ENCODE results near the gene FAM193B. TPM values are rescaled to one million over a fixed set of nuclear protein-coding genes. Genes with fewer than 3 reads are reported as not detected.

The FAM193B gene
- total RNA-seq = 10 to 100 TPM; 14.3 to 31.8 TPM
- polyA plus RNA-seq = 10 to 100 TPM; 15.5 to 16.2 TPM

GRCh38 chr5:177554474-177555111 is at the start of gene FAM193B:
TSS of gene FAM193B (minus strand) at chr5:177554563. CDS start at chr5:177554458, 105 bp downstream.
- peaks cover 9 to 21% (median 18%) of the 10 kb centered on the region in 4 donors for H3K4me1 ChIP-seq (ENCODE audit: control insufficient read depth in 4 of 4, insufficient read depth in 4 of 4, low read length in 3 of 4)
- no peaks in the 10 kb centered on the region for H3K27me3 ChIP-seq (ENCODE audit: control insufficient read depth in 4 of 4, insufficient read depth in 4 of 4, low read length in 3 of 4)
- no peaks in the 10 kb centered on the region for H3K9me3 ChIP-seq (ENCODE audit: control insufficient read depth in 4 of 4, low read length in 3 of 4)
- H3K9ac ChIP-seq (ENCODE audit: low read depth in 1 of 2, low read length in 2 of 2) = peak within 1 kb of the TSS; percentile 28 to 54
- H3K36me3 ChIP-seq (ENCODE audit: control insufficient read depth in 4 of 4, insufficient read depth in 3 of 4, low read depth in 1 of 4, low read length in 3 of 4) = peaks cover 0 to 4% (median 1%) of the 10 kb centered on the region in 4 donors
- peak; percentile 98 for DNase-seq (ENCODE audit: low spot score)
- WGBS = 9% methylated on average over 49 of the region's 49 CpGs
- H3K27ac ChIP-seq (ENCODE audit: low read depth in 1 of 2, low read length in 2 of 2) = peak within 1 kb of the TSS; percentile 70 to 77
- H3K4me3 ChIP-seq (ENCODE audit: low read depth in 1 of 3, low read length in 3 of 3) = peak within 1 kb of the TSS; percentile 84 to 98 (median 92)
- peak; percentile 33 to 61 for TF ChIP-seq RXRA (IDR thresholded peaks at IDR 0.05)
- no peak for TF ChIP-seq REST (IDR thresholded peaks at IDR 0.05)
- no peak for TF ChIP-seq FOXA2 (IDR thresholded peaks at IDR 0.05)
- TF ChIP-seq TAF1 (conservative IDR thresholded peaks at IDR 0.05) = no peak
- TF ChIP-seq, protein P1, sequence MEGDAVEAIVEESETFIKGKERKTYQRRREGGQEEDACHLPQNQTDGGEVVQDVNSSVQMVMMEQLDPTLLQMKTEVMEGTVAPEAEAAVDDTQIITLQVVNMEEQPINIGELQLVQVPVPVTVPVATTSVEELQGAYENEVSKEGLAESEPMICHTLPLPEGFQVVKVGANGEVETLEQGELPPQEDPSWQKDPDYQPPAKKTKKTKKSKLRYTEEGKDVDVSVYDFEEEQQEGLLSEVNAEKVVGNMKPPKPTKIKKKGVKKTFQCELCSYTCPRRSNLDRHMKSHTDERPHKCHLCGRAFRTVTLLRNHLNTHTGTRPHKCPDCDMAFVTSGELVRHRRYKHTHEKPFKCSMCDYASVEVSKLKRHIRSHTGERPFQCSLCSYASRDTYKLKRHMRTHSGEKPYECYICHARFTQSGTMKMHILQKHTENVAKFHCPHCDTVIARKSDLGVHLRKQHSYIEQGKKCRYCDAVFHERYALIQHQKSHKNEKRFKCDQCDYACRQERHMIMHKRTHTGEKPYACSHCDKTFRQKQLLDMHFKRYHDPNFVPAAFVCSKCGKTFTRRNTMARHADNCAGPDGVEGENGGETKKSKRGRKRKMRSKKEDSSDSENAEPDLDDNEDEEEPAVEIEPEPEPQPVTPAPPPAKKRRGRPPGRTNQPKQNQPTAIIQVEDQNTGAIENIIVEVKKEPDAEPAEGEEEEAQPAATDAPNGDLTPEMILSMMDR (IDR thresholded peaks at IDR 0.05; ENCODE audit: low read depth, low read length, missing input control) = peak; percentile 27
- TF ChIP-seq, protein P2, sequence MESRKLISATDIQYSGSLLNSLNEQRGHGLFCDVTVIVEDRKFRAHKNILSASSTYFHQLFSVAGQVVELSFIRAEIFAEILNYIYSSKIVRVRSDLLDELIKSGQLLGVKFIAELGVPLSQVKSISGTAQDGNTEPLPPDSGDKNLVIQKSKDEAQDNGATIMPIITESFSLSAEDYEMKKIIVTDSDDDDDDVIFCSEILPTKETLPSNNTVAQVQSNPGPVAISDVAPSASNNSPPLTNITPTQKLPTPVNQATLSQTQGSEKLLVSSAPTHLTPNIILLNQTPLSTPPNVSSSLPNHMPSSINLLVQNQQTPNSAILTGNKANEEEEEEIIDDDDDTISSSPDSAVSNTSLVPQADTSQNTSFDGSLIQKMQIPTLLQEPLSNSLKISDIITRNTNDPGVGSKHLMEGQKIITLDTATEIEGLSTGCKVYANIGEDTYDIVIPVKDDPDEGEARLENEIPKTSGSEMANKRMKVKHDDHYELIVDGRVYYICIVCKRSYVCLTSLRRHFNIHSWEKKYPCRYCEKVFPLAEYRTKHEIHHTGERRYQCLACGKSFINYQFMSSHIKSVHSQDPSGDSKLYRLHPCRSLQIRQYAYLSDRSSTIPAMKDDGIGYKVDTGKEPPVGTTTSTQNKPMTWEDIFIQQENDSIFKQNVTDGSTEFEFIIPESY (IDR thresholded peaks at IDR 0.05) = no peak
- no peak for TF ChIP-seq FOXA1 (IDR thresholded peaks at IDR 0.05)
- TF ChIP-seq HNF4A (conservative IDR thresholded peaks at IDR 0.05) = no peak
- no peak for TF ChIP-seq JUND (IDR thresholded peaks at IDR 0.05)
- peak; percentile 88 for TF ChIP-seq NR2F2 (IDR thresholded peaks at IDR 0.05)
- TF ChIP-seq YY1 (IDR thresholded peaks at IDR 0.05) = peak; percentile 99
- no peak for TF ChIP-seq GABPA (IDR thresholded peaks at IDR 0.05 in 1 of 2, conservative IDR thresholded peaks at IDR 0.05 in 1 of 2)
- TF ChIP-seq HNF4G (IDR thresholded peaks at IDR 0.05) = no peak
- TF ChIP-seq ATF3 (IDR thresholded peaks at IDR 0.05) = no peak
- peak in 1 of 2 donors; percentile 54 for TF ChIP-seq RAD21 (IDR thresholded peaks at IDR 0.05)
- no peak for TF ChIP-seq EGR1 (IDR thresholded peaks at IDR 0.05; ENCODE audit: low read depth in 2 of 2)
- no peak for TF ChIP-seq MAX (IDR thresholded peaks at IDR 0.05)
- TF ChIP-seq SP1 (IDR thresholded peaks at IDR 0.05) = peak; percentile 38
